Fibroblast of lung (primary cell): ENCODE results near the gene NTN4. TPM values are rescaled to one million over a fixed set of nuclear protein-coding genes. Genes with fewer than 3 reads are reported as not detected.

Experiments used
- DNase-seq, 2 donors: peaks; one replicate each; pipeline versions ENCODE4 v3.0.0 to v3.0.0-alpha.2; 2010; ENCODE audit warnings: low read depth in 2 of 2
- H2AFZ ChIP-seq: 2 replicates; pipeline ENCODE4 v1.5.1; 2012; ENCODE audit warnings: low read length, control low read depth, inconsistent platforms
- H3K27ac ChIP-seq: 2 replicates; pipeline ENCODE4 v1.5.1; 2011; ENCODE audit warnings: low read length, control low read depth; ENCODE audit not compliant: insufficient read depth
- H3K27me3 ChIP-seq: 2 replicates; pipeline ENCODE4 v1.5.1; 2011; ENCODE audit warnings: mild to moderate bottlenecking, low read length; ENCODE audit not compliant: control insufficient read depth, insufficient read depth
- H3K36me3 ChIP-seq: 2 replicates; pipeline ENCODE4 v1.5.1; 2011; ENCODE audit warnings: low read length; ENCODE audit not compliant: control insufficient read depth, insufficient read depth
- H3K4me1 ChIP-seq: 2 replicates; pipeline ENCODE4 v1.5.1; 2011; ENCODE audit warnings: low read length; ENCODE audit not compliant: control insufficient read depth, insufficient read depth; ENCODE audit errors: extremely low read depth
- H3K4me2 ChIP-seq: 2 replicates; pipeline ENCODE4 v1.5.1; 2011; ENCODE audit warnings: low read length, control low read depth; ENCODE audit not compliant: insufficient read depth; ENCODE audit errors: extremely low read depth
- H3K4me3 ChIP-seq, 4 experiments: fragments of 200-600 bp in 1 of 4; sonication (generic) in 1 of 4; replicated peaks in 1 of 4; 2 replicates each; pipeline ENCODE4 v1.5.1; 2011 to 2016; ENCODE audit warnings: low read length in 4 of 4, low read depth in 3 of 4, mild to moderate bottlenecking in 3 of 4, control low read depth in 2 of 4, inconsistent platforms in 1 of 4, mixed read lengths in 1 of 4; ENCODE audit not compliant: insufficient read depth in 1 of 4; ENCODE audit errors: control extremely low read depth in 1 of 4
- H3K79me2 ChIP-seq: 2 replicates; pipeline ENCODE4 v1.5.1; 2012; ENCODE audit warnings: mild to moderate bottlenecking, low read length, inconsistent platforms; ENCODE audit not compliant: control insufficient read depth, insufficient read depth
- H3K9ac ChIP-seq: 2 replicates; pipeline ENCODE4 v1.5.1; 2011; ENCODE audit warnings: mild to moderate bottlenecking, low read length, control low read depth; ENCODE audit not compliant: insufficient read depth
- H3K9me3 ChIP-seq: 2 replicates; pipeline ENCODE4 v1.5.1; 2012; ENCODE audit warnings: low read depth, low read length; ENCODE audit not compliant: control insufficient read depth, insufficient read depth
- H4K20me1 ChIP-seq: 2 replicates; pipeline ENCODE4 v1.5.1; 2011; ENCODE audit warnings: low read length; ENCODE audit not compliant: control insufficient read depth, insufficient read depth; ENCODE audit errors: extremely low read depth
- EZH2 ChIP-seq: IDR thresholded peaks from 2 replicates; pipeline ENCODE4 v1.5.1; 2012; ENCODE audit warnings: low read length, control low read depth, mild to moderate bottlenecking; ENCODE audit errors: missing control alignments
- polyA plus RNA-seq, 2 donors: library from polyadenylated mRNA; depleted of rRNA in 1 of 2; stranded (reverse) in 1 of 2; unstranded in 1 of 2; fragments of >200 nt; gene quantifications; 2 replicates each; pipeline ENCODE4 v1.2.1, GENCODE V29; 2011 to 2012; ENCODE audit warnings: missing spikeins in 1 of 2
- total RNA-seq: library from RNA; depleted of rRNA; stranded (reverse); fragments of >200 nt; gene quantifications from 2 replicates; pipeline ENCODE4 v1.2.1, GENCODE V29; 2014
- TF ChIP-seq, protein P1 (sequence below), 2 donors: IDR thresholded peaks in 1 of 2; conservative IDR thresholded peaks in 1 of 2; 1 replicate in 1 of 2; 2 replicates in 1 of 2; pipeline ENCODE4 v1.5.1; 2011 to 2012; ENCODE audit warnings: low read length in 2 of 2, control low read depth in 1 of 2, inconsistent platforms in 1 of 2, low read depth in 1 of 2, mild to moderate bottlenecking in 1 of 2

NTN4 gene
- total and polyA plus RNA-seq, 2 donors (not counting 1 experiment from before 2014, with no cell fraction given), result 28.6 to 170 TPM

GRCh38 chr12:95623554-95624170, 166.9 kb downstream of the NTN4 start:
- no peaks in the 10 kb centered on the region for H3K9me3 ChIP-seq
- no peak overlapping the region for H3K9ac ChIP-seq
- TF ChIP-seq, protein P1, sequence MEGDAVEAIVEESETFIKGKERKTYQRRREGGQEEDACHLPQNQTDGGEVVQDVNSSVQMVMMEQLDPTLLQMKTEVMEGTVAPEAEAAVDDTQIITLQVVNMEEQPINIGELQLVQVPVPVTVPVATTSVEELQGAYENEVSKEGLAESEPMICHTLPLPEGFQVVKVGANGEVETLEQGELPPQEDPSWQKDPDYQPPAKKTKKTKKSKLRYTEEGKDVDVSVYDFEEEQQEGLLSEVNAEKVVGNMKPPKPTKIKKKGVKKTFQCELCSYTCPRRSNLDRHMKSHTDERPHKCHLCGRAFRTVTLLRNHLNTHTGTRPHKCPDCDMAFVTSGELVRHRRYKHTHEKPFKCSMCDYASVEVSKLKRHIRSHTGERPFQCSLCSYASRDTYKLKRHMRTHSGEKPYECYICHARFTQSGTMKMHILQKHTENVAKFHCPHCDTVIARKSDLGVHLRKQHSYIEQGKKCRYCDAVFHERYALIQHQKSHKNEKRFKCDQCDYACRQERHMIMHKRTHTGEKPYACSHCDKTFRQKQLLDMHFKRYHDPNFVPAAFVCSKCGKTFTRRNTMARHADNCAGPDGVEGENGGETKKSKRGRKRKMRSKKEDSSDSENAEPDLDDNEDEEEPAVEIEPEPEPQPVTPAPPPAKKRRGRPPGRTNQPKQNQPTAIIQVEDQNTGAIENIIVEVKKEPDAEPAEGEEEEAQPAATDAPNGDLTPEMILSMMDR (conservative IDR thresholded peaks at IDR 0.05 in 1 of 2, IDR thresholded peaks at IDR 0.05 in 1 of 2; ENCODE audit: low read depth in 1 of 2, low read length in 2 of 2), result peak; percentile 78 to 81
- TF ChIP-seq EZH2, result no peak
- H3K36me3 ChIP-seq, result no peaks in the 10 kb centered on the region
- H4K20me1 ChIP-seq, result no peaks in the 10 kb centered on the region
- no peak overlapping the region for H2AFZ ChIP-seq
- H3K4me1 ChIP-seq, result no peaks in the 10 kb centered on the region
- no peaks in the 10 kb centered on the region for H3K79me2 ChIP-seq
- no peaks in the 10 kb centered on the region for H3K27me3 ChIP-seq
- peak; percentile 82 to 86 for DNase-seq
- H3K4me2 ChIP-seq, result peak overlapping the region; percentile 23
- H3K4me3 ChIP-seq, result no peak overlapping the region
- no peak overlapping the region for H3K27ac ChIP-seq

DNA sequence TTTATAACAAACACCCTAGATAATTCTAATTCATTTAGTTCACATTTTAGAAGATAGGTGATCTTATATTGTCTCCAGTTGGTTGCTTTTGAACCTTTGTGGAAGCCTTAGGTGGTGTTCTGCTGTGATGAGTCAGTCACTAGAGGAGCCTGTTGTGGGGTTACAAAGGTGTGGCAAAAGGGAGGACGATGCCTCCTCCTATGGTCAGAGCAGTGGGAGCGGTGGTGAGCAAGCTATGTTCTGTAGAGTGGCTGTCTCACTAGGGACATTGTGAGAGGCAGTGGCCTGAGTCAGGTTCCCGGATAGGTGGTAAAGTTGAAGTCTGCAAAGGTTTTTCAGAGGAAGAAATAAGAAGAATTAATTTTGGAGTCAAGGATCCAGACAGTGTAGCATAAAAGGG, 167.7 kb downstream of the NTN4 start:
- DNase-seq, result no peak
- Histone ChIP-seq H3K36me3 (no peaks in the 10 kb centered on the region), H3K27ac (no peak overlapping the region), H4K20me1 (no peaks in the 10 kb centered on the region), H3K4me2 (no peak overlapping the region), H3K4me3 (no peak overlapping the region), H3K4me1 (no peaks in the 10 kb centered on the region), H3K79me2 (no peaks in the 10 kb centered on the region), H2AFZ (no peak overlapping the region), H3K27me3 (no peaks in the 10 kb centered on the region), H3K9me3 (no peaks in the 10 kb centered on the region), H3K9ac (no peak overlapping the region)
- TF ChIP-seq, protein P1 (conservative IDR thresholded peaks at IDR 0.05 in 1 of 2, IDR thresholded peaks at IDR 0.05 in 1 of 2; ENCODE audit: low read depth in 1 of 2, low read length in 2 of 2), result no peak
- no peak for TF ChIP-seq EZH2

- no peaks in the 10 kb centered on the region for H3K4me1 ChIP-seq
- no peaks in the 10 kb centered on the region for H3K9me3 ChIP-seq
- no peak for DNase-seq
- no peak overlapping the region for H3K9ac ChIP-seq
- no peaks in the 10 kb centered on the region for H3K36me3 ChIP-seq
- no peak overlapping the region for H3K4me3 ChIP-seq
- H3K79me2 ChIP-seq, result no peaks in the 10 kb centered on the region
- TF ChIP-seq, protein P1 (conservative IDR thresholded peaks at IDR 0.05 in 1 of 2, IDR thresholded peaks at IDR 0.05 in 1 of 2; ENCODE audit: low read depth in 1 of 2, low read length in 2 of 2), result no peak
- TF ChIP-seq EZH2, result no peak
- H3K27ac ChIP-seq, result no peak overlapping the region
- no peaks in the 10 kb centered on the region for H4K20me1 ChIP-seq
- no peak overlapping the region for H3K4me2 ChIP-seq
- no peak overlapping the region for H2AFZ ChIP-seq
- H3K27me3 ChIP-seq, result no peaks in the 10 kb centered on the region
Measured at GRCh38 chr12:95621725-95622124, 168.8 kb downstream of the NTN4 start.
